ENCODE measurements around the gene SPATS1.

SPATS1 gene

GRCh38 chr6:44363377-44363926, 21.0 kb downstream of the SPATS1 start:
- H3K9me3 Mint-ChIP-seq, result no peaks in the 10 kb centered on the region
- H3K27me3 Mint-ChIP-seq (ENCODE audit: low read depth, poor library complexity), result peaks cover 33% of the 10 kb centered on the region
- no peak for DNase-seq
- no peak overlapping the region for H3K4me3 Mint-ChIP-seq
- H3K4me1 Mint-ChIP-seq, result no peaks in the 10 kb centered on the region
- no peak for TF ChIP-seq CTCF (IDR thresholded peaks at IDR 0.05)
- no peaks in the 10 kb centered on the region for H3K36me3 Mint-ChIP-seq (ENCODE audit: low read depth)
- H3K27ac Mint-ChIP-seq, result no peak overlapping the region

GRCh38 chr6:44366781-44367180, 24.3 kb downstream of the SPATS1 start:
- peaks cover 35% of the 10 kb centered on the region for H3K27me3 Mint-ChIP-seq (ENCODE audit: low read depth, poor library complexity)
- no peak overlapping the region for H3K4me3 Mint-ChIP-seq
- H3K9me3 Mint-ChIP-seq, result no peaks in the 10 kb centered on the region

GRCh38 chr6:44367681-44368080, 25.2 kb downstream of the SPATS1 start:
- DNase-seq, result no peak
- no peaks in the 10 kb centered on the region for H3K9me3 Mint-ChIP-seq
- no peaks in the 10 kb centered on the region for H3K36me3 Mint-ChIP-seq (ENCODE audit: low read depth)
- no peak for TF ChIP-seq CTCF (IDR thresholded peaks at IDR 0.05)
- H3K4me1 Mint-ChIP-seq, result no peaks in the 10 kb centered on the region
- H3K27me3 Mint-ChIP-seq (ENCODE audit: low read depth, poor library complexity), result peaks cover 30% of the 10 kb centered on the region
- H3K4me3 Mint-ChIP-seq, result no peak overlapping the region
- H3K27ac Mint-ChIP-seq, result no peak overlapping the region

More at GRCh38 chr6:44366781-44367180, 24.3 kb downstream of the SPATS1 start:
- Mint-ChIP-seq H3K36me3 (ENCODE audit: low read depth) (no peaks in the 10 kb centered on the region), H3K4me1 (no peaks in the 10 kb centered on the region), H3K27ac (no peak overlapping the region)
- TF ChIP-seq CTCF (IDR thresholded peaks at IDR 0.05), result no peak
- no peak for DNase-seq

- Mint-ChIP-seq H3K9me3 (no peaks in the 10 kb centered on the region), H3K36me3 (ENCODE audit: low read depth) (no peaks in the 10 kb centered on the region), H3K27ac (no peak overlapping the region), H3K4me3 (no peak overlapping the region), H3K4me1 (no peaks in the 10 kb centered on the region), H3K27me3 (ENCODE audit: low read depth, poor library complexity) (peaks cover 19% of the 10 kb centered on the region)
- no peak for DNase-seq
- no peak for TF ChIP-seq CTCF (IDR thresholded peaks at IDR 0.05)
Measured at GRCh38 chr6:44373051-44373450, 30.6 kb downstream of the SPATS1 start.

GRCh38 chr6:44373787-44374186, 31.3 kb downstream of the SPATS1 start:
- no peaks in the 10 kb centered on the region for H3K9me3 Mint-ChIP-seq
- H3K27me3 Mint-ChIP-seq (ENCODE audit: low read depth, poor library complexity), result peaks cover 15% of the 10 kb centered on the region
- H3K27ac Mint-ChIP-seq, result no peak overlapping the region
- no peak for DNase-seq
- no peak for TF ChIP-seq CTCF (IDR thresholded peaks at IDR 0.05)
- no peaks in the 10 kb centered on the region for H3K4me1 Mint-ChIP-seq
- no peaks in the 10 kb centered on the region for H3K36me3 Mint-ChIP-seq (ENCODE audit: low read depth)
- H3K4me3 Mint-ChIP-seq, result no peak overlapping the region

GRCh38 chr6:44375071-44375470, 32.6 kb downstream of the SPATS1 start:
- DNase-seq, result no peak
- H3K36me3 Mint-ChIP-seq (ENCODE audit: low read depth), result no peaks in the 10 kb centered on the region
- H3K4me3 Mint-ChIP-seq, result no peak overlapping the region
- no peak overlapping the region for H3K27ac Mint-ChIP-seq
- H3K27me3 Mint-ChIP-seq (ENCODE audit: low read depth, poor library complexity), result peaks cover 13% of the 10 kb centered on the region
- H3K9me3 Mint-ChIP-seq, result no peaks in the 10 kb centered on the region
- TF ChIP-seq CTCF (IDR thresholded peaks at IDR 0.05), result no peak
- no peaks in the 10 kb centered on the region for H3K4me1 Mint-ChIP-seq

Measured in nephron progenitor cell (in vitro differentiated cells).